Transverse colon (tissue), 4 donors: ENCODE measurements around the gene DIPK2A. TPM values are rescaled to one million over a fixed set of nuclear protein-coding genes. Genes with fewer than 3 reads are reported as not detected.

Experiments
- DNase-seq: peaks from one replicate; pipeline ENCODE4 v3.0.0-alpha.2; 2019
- H3K27ac ChIP-seq, 4 donors: fragments of 200-600 bp; sonication (generic); 2 replicates each; pipeline ENCODE4 v1.5.1; 2016 to 2018; ENCODE audit warnings: inconsistent platforms in 4 of 4
- H3K27me3 ChIP-seq: fragments of 200-600 bp; sonication (generic); 2 replicates; pipeline ENCODE4 v1.5.1; 2017; ENCODE audit warnings: inconsistent platforms
- H3K36me3 ChIP-seq, 4 donors: fragments of 200-600 bp; sonication (generic); 2 replicates each; pipeline ENCODE4 v1.5.1; 2017 to 2019; ENCODE audit warnings: inconsistent platforms in 4 of 4
- H3K4me1 ChIP-seq, 4 donors: fragments of 200-600 bp; sonication (generic); 2 replicates each; pipeline ENCODE4 v1.5.1; 2017 to 2020; ENCODE audit warnings: inconsistent platforms in 4 of 4
- H3K4me3 ChIP-seq, 4 donors: fragments of 200-600 bp; sonication (generic); 1 replicate in 1 of 4; 2 replicates in 3 of 4; pipeline versions ENCODE4 v1.5.1 to v1.6.1; 2017 to 2019; ENCODE audit warnings: inconsistent platforms in 4 of 4
- H3K9me3 ChIP-seq, 2 donors: fragments of 200-600 bp; sonication (generic); 2 replicates each; pipeline ENCODE4 v1.5.1; 2017 to 2019; ENCODE audit warnings: inconsistent platforms in 2 of 2
- CTCF ChIP-seq, 5 experiments: fragments of 200-600 bp in 3 of 5; fragments of 450-650 bp in 2 of 5; sonication (generic) in 3 of 5; IDR thresholded peaks; 1 replicate in 2 of 5; 2 replicates in 3 of 5; pipeline ENCODE4 v1.5.1; 2016 to 2017; ENCODE audit warnings: antibody characterized with exemption in 5 of 5, inconsistent platforms in 3 of 5, mild to moderate bottlenecking in 2 of 5, moderate library complexity in 1 of 5
- EP300 ChIP-seq: sonication (generic); formaldehyde crosslinking; IDR thresholded peaks from one replicate; pipeline ENCODE4 v1.6.1; 2017; ENCODE audit warnings: antibody characterized with exemption, low read depth
- POLR2A ChIP-seq: fragments of 450-650 bp; IDR thresholded peaks from one replicate; pipeline ENCODE4 v1.6.1; 2016; ENCODE audit warnings: antibody characterized with exemption, mild to moderate bottlenecking, moderate library complexity
- POLR2AphosphoS5 ChIP-seq, 3 donors: sonication (generic); formaldehyde crosslinking; IDR thresholded peaks; one replicate each; pipeline ENCODE4 v1.6.1; 2016; ENCODE audit warnings: antibody characterized with exemption in 3 of 3
- WGBS, 2 donors: methylation state at CpG; one replicate each; pipeline ENCODE4 v1.1.5; 2018; ENCODE audit warnings: low coverage in 1 of 2; 5-methylcytosine and 5-hydroxymethylcytosine counted together
- in situ Hi-C, 4 donors: fragments of 200-750 bp; cut with MboI; loops; one replicate each; pipeline versions ENCODE4 v1.15.0 to v1.15.1; 2017; ENCODE audit warnings: low sequenced_read_pairs in 3 of 4, low pct_ligation_motif_present in 1 of 4, low pct_unique_long_range_greater_than_20kb in 1 of 4
- intact Hi-C: fragments of 100-400 bp; cut with DNase I; formaldehyde crosslinking; loops from one replicate; pipeline ENCODE4 v1.15.1; 2023; ENCODE audit warnings: low total_unique reads
- total RNA-seq, 4 donors: library from RNA; depleted of rRNA; stranded (reverse); fragments of >200 nt; gene quantifications; one replicate each; pipeline ENCODE4 v1.1.0, GENCODE V29; 2016

Gene DIPK2A
- total RNA-seq, 4 donors from 2014 or later = 10.1 to 28.3 (median 17.0) TPM

- TF ChIP-seq POLR2AphosphoS5 (IDR thresholded peaks at IDR 0.05) = no peak
- TF ChIP-seq CTCF (IDR thresholded peaks at IDR 0.05) = peak in 4 of 5 experiments; percentile 3 to 45 (median 24)
- H3K4me1 ChIP-seq = peaks cover 0 to 28% (median 15%) of the 10 kb centered on the region in 4 donors
- intact Hi-C loops = loop anchor here (10.0 kb wide), 1 partner anchor 304 kb away; no protein-coding TSS in a partner anchor
- in situ Hi-C loops = loop anchor here in 1 of 4 donors (25.0 kb wide), 1 partner anchor 209 kb away; no protein-coding TSS in a partner anchor
- 0% methylated on average over 2 to 37 of the region's 37 CpGs for WGBS, 2 donors
- H3K27ac ChIP-seq = peak overlapping the region; percentile 95 to 100 (median 98)
- no peaks in the 10 kb centered on the region for H3K9me3 ChIP-seq
- peak overlapping the region; percentile 61 to 81 (median 72) for H3K4me3 ChIP-seq
- DNase-seq = peak; percentile 46
- no peaks in the 10 kb centered on the region for H3K27me3 ChIP-seq
- no peaks in the 10 kb centered on the region for H3K36me3 ChIP-seq
These were observed 757 bp upstream of the DIPK2A start for GRCh38 chr3:143970773-143971358.

- intact Hi-C loops (loop anchor here (10.0 kb wide), 1 partner anchor 303 kb away; no protein-coding TSS in a partner anchor), in situ Hi-C loops (loop anchor here in 1 of 4 donors (25.0 kb wide), 1 partner anchor 210 kb away; no protein-coding TSS in a partner anchor)
- no peaks in the 10 kb centered on the region for H3K9me3 ChIP-seq
- no peaks in the 10 kb centered on the region for H3K36me3 ChIP-seq
- H3K4me1 ChIP-seq = peaks cover 0 to 41% (median 18%) of the 10 kb centered on the region in 4 donors
- H3K27ac ChIP-seq = peak overlapping the region; percentile 95 to 100 (median 98)
- H3K4me3 ChIP-seq = peak overlapping the region; percentile 63 to 81 (median 78)
- H3K27me3 ChIP-seq = no peaks in the 10 kb centered on the region
- no peak for DNase-seq
- WGBS, 2 donors = 0% methylated on average over 26 of the region's 42 CpGs; no CpG with 5 or more reads in 1 of the 2 donors
- TF ChIP-seq POLR2AphosphoS5 (IDR thresholded peaks at IDR 0.05) (no peak), POLR2A (no peak), CTCF (IDR thresholded peaks at IDR 0.05) (no peak), EP300 (no peak)
These were observed 507 bp downstream of the DIPK2A start for GRCh38 chr3:143972155-143972504.

- Histone ChIP-seq H3K27ac (peak overlapping the region; percentile 95 to 100 (median 98)), H3K4me1 (peaks cover 0 to 46% (median 18%) of the 10 kb centered on the region in 4 donors), H3K9me3 (no peaks in the 10 kb centered on the region), H3K4me3 (peak overlapping the region; percentile 63 to 81 (median 78)), H3K36me3 (no peaks in the 10 kb centered on the region), H3K27me3 (no peaks in the 10 kb centered on the region)
- intact Hi-C loops = loop anchor here (10.0 kb wide), 1 partner anchor 302 kb away; no protein-coding TSS in a partner anchor
- 0 to 1% methylated on average over 2 to 66 of the region's 83 CpGs for WGBS, 2 donors
- no peak for TF ChIP-seq EP300
- peak in 2 of 3 donors; percentile 29 to 36 for TF ChIP-seq POLR2AphosphoS5 (IDR thresholded peaks at IDR 0.05)
- peak; percentile 31 to 53 (median 37) for TF ChIP-seq CTCF (IDR thresholded peaks at IDR 0.05)
- peak; percentile 75 for DNase-seq
- in situ Hi-C loops = loop anchor here in 1 of 4 donors (25.0 kb wide), 1 partner anchor 210 kb away; no protein-coding TSS in a partner anchor
These were observed 1.1 kb downstream of the DIPK2A start for GRCh38 chr3:143972505-143973258.
